HG02763 (cell line): ENCODE data around the gene NLRP5.

Experiments
- ATAC-seq: cut with Tn5 transposase; IDR thresholded peaks from one replicate; pipeline ENCODE4 v1.9.1; 2021; ENCODE audit warnings: mild to moderate bottlenecking, moderate library complexity; ENCODE audit not compliant: unreplicated experiment

Gene NLRP5

DNA sequence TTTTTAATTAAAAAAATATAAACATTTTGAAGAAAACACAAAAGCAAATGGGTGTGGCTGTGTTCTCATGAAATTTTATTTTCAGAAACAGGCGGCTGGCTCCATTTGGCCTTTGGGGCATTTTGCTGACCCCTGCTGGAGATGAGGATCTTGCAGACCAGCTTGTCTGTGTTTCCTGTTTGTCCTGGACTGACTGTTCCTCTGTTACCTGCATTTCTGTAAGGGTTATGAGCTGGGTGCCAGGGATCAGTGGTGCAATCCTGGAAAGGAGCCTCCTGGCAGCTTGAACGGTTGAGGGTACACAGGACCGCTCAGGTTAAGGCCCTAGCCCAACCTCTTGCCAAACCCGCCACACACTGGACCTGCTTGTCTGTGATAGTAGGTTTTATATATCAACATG, 84.6 kb downstream of the NLRP5 start:
- no peak for ATAC-seq

GRCh38 chr19:56076498-56076897, 89.9 kb downstream of the NLRP5 start:
- ATAC-seq: no peak

- ATAC-seq: no peak
Measured at GRCh38 chr19:56079609-56080008, 93.0 kb downstream of the NLRP5 start.

GRCh38 chr19:56080669-56081401, 94.3 kb downstream of the NLRP5 start:
- peak; percentile 76 for ATAC-seq

- no peak for ATAC-seq
Measured at GRCh38 chr19:56083668-56084067, 97.1 kb downstream of the NLRP5 start.

DNA sequence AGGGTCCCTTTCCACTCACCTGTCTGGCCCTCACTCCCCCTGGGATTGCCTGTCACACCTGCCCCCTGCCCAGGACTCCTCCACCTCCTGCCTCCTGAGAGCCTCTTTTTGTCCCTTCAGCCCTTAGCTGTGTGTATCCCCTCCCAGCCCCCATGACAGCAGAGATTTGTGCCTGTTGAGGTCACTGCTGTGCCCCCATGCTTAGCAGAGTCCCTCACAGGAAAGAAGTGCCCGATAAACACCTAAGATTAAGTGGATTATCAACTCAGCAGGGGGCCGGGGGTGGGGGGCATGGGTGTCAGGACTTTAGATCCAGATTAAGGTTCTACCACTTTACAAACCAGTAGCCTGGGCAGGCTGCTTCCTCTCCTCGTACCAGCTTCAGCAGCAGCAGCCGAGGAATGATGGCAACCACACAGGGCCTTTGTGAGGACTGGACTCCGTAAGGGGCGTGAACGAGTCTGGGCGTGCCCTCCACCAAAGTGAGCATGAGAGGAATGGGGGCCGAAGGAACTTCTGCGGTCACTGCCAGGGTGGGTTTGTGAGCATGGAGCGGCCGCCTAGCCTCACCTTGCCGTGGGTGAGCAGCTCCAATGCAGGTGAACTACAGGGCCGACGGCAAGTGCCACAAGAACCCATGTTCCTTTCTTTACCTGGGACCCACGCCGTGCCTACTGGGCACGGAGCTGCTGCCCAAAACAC, 98.4 kb downstream of the NLRP5 start:
- ATAC-seq: no peak

DNA sequence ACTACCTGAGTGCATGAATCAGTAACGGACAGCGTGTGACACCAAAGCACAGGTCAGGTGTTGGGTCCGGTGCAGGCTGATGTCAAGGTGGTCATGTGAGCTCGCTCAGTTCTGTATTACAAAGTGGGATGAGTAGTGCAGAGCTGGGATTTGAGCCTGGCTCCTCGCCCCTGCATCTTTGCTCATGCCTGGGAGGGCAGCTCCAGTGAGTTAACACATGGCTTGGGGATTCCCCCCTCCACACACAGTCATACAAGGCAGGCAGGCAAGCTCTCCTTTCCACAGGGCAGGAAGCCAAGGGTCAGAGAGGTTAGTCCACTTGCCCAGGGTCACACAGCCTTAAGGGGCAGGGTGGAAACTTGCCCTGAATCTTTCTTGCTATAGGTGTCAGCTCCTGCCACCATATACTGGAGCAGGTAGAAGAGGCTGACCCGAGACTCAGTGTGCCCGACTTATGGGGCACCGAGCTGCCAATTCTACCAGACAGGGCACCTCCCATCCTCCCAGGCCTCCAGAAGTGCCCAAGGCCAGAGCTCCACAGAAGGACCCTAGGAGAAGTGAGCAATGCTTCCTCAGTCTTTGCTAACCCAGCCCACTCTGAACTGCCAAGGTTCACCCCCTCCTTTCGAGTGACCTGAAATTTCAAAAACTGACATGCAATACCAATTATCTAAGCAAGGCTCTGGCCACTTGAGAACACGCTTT, 99.1 kb downstream of the NLRP5 start:
- ATAC-seq: no peak

DNA sequence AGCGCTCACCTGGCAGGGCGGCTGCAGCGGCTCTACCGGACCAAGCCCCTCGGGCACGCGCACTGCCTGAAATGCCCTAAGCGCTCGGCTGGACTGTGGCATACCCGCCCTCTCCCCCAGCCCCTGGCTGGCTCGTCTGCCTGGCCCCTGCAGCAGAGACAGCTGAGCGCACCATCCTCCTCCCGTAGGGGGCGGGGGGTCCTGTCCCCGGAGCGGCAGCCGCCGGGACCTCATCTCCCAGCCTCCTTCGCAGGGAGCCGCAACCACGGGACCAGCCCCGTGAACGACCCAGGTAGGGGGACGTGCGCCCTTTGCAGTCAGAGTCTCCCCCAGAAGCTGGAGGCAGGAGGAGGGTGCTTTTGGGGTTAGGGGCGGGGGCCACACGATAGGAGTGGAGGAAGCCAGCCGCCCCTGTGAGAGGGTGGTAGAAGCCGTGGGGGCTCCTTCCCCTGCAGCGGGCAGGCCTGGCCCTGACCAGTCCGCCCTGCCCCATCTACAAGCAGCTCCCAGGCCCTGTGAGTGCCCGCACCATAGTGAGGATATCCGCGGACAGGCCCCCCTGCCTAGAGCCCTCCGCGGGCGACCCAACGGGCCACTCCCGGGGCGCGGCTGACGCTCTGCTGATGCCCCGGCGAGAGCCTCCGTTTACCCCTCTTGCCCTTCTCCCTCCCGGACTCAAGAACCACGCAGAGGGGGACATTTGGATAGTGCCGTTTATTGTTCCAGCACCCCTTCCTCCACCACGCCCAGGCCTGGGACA, 100.3 kb downstream of the NLRP5 start:
- no peak for ATAC-seq

GRCh38 chr19:56087647-56088496, 101.3 kb downstream of the NLRP5 start:
- ATAC-seq: no peak

GRCh38 chr19:56088497-56089215, 102.1 kb downstream of the NLRP5 start:
- no peak for ATAC-seq

GRCh38 chr19:56089344-56089743, 102.8 kb downstream of the NLRP5 start:
- no peak for ATAC-seq

DNA sequence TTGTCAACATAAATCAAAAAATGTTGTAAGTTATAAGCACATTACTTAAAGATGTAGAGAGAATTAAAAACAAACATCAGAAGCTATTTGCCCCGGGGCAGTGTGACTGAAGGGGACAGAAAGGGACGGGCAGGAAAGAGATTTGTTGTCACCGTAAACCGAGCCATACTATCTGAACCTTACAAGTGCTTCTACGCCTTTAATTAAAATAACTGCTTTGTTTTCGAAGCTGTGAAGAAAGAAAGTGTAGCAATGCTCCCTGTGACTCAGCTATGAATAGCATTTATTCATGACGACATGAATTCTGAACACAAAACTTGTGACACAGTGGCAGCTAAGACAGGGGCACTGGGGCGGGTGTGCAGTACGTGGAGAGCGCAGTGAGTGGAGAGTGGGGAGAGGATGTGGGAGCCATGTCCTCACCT, 104.5 kb downstream of the NLRP5 start:
- no peak for ATAC-seq

- ATAC-seq: no peak
Measured at GRCh38 chr19:56091751-56092546, 105.4 kb downstream of the NLRP5 start.

- no peak for ATAC-seq
Measured at GRCh38 chr19:56092685-56093631, 106.4 kb downstream of the NLRP5 start.

GRCh38 chr19:56094449-56094848, 107.9 kb downstream of the NLRP5 start:
- no peak for ATAC-seq

- no peak for ATAC-seq
Measured at GRCh38 chr19:56096665-56097064, 110.1 kb downstream of the NLRP5 start.

DNA sequence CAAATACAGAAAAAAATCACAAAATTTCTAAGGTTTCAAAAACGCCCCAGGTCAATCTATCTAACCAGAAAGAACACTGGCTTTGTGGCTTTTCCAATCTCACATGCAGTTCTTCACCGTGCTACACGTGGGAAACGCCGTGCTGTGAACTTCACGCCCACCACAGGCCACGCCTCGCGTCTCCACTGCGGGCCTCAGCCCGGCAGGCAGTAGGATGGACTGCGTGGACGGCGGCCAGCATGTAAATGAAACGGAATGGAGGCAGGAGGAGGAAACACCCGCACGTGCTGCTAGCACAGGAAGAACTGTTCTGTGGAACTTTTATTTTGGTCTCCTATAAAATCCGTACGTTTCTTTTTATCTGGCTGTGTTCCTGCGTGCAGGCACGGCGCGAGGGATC, 110.7 kb downstream of the NLRP5 start:
- ATAC-seq: no peak

DNA sequence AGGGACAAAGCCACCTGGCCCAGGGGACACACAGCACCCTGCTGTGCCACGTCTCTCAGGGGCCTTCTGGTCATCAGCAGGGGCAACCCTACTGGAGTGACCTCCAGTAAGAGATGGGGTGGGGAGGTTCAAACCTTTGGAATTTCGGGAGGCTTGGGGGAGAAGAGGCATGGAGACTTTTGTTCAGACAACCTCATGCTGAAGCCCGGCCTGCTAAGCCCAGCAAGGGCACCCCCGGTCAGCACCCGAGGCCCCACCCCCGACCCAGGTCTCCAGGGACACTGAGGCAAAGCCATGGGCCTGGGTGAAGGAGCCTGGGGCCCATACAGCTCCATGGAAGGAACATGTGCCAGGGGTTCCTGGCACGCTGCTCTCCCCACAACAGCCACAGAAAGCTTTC, 111.2 kb downstream of the NLRP5 start:
- ATAC-seq: no peak
